HCT116 (cell line): ENCODE results near the gene BAD. TPM values are rescaled to one million over a fixed set of nuclear protein-coding genes. Genes with fewer than 3 reads are reported as not detected.
A peak's percentile ranks its signal among the peaks of the same experiment; 100 is the strongest.

Source experiments
- ATAC-seq: fragments of 200-7000 bp; cut with Tn5 transposase; 2 replicates; pipeline ENCODE4 v1.9.1; 2020; ENCODE audit warnings: mild to moderate bottlenecking, moderate library complexity
- BruUV-seq: library from RNA; stranded (reverse); fragments of 400-500 nt; replicated peaks from 2 replicates; lab custom pipeline; 2021; lab: Mats Ljungman, UMichigan
- CTCF ChIA-PET: fragments of 300-600 bp; sonication (Branson Sonifier 250); formaldehyde crosslinking; loops from one replicate; lab custom pipeline; 2021; ENCODE audit warnings: antibody characterized with exemption; lab: Charles Lee
- POLR2A ChIA-PET: fragments of 300-600, 350-600 bp; sonication (Branson Sonifier 250); formaldehyde crosslinking; loops from one replicate; lab custom pipeline; 2021; ENCODE audit warnings: antibody characterized with exemption; lab: Charles Lee
- RAD21 ChIA-PET, 2 experiments: fragments of 300-600 bp; sonication (Branson Sonifier 250); formaldehyde crosslinking; loops; one replicate each; lab custom pipeline; 2023; ENCODE audit warnings: low total read pairs in 2 of 2; ENCODE audit not compliant: uncharacterized antibody in 2 of 2, unreplicated experiment in 2 of 2, low non-redundant PET in 1 of 2; lab: Charles Lee
- DNase-seq: peaks from one replicate; pipeline ENCODE4 v3.0.0-alpha.2; 2010; ENCODE audit warnings: low read depth, low spot score
- H2AFZ ChIP-seq: fragments of 200-600 bp; shearing (Covaris generic), sonication (generic); 2 replicates; pipeline ENCODE4 v1.6.1; 2017; ENCODE audit warnings: low read depth, mixed run types, mixed read lengths, antibody characterized with exemption, low read length; ENCODE audit not compliant: poor library complexity, severe bottlenecking
- H3K27ac ChIP-seq: 2 replicates; pipeline ENCODE4 v1.5.1; 2012; ENCODE audit warnings: low read depth, low read length
- H3K27me3 ChIP-seq: fragments of 200-600 bp; sonication (generic); 2 replicates; pipeline ENCODE4 v1.6.1; 2016; ENCODE audit warnings: mixed run types, low read length, mixed read lengths; ENCODE audit not compliant: insufficient read depth
- H3K36me3 ChIP-seq, 2 experiments: fragments of 200-500 bp in 1 of 2; fragments of 200-600 bp in 1 of 2; sonication (Bioruptor generic) in 1 of 2; sonication (generic) in 1 of 2; 2 replicates each; pipeline versions ENCODE4 v1.5.1 to v1.6.1; 2014 to 2016; ENCODE audit warnings: low read length in 2 of 2, inconsistent platforms in 1 of 2, mixed read lengths in 1 of 2, mixed run types in 1 of 2; ENCODE audit not compliant: insufficient read depth in 2 of 2, control insufficient read depth in 1 of 2
- H3K4me1 ChIP-seq, 2 experiments: fragments of 200-600 bp in 1 of 2; sonication (generic) in 1 of 2; 2 replicates each; pipeline versions ENCODE4 v1.5.1 to v1.6.1; 2012 to 2017; ENCODE audit warnings: low read length in 2 of 2, inconsistent platforms in 1 of 2, mild to moderate bottlenecking in 1 of 2, mixed read lengths in 1 of 2, mixed run types in 1 of 2, moderate library complexity in 1 of 2; ENCODE audit not compliant: insufficient read depth in 2 of 2, control insufficient read depth in 1 of 2
- H3K4me2 ChIP-seq: fragments of 200-600 bp; sonication (generic); 2 replicates; pipeline ENCODE4 v1.6.1; 2017; ENCODE audit warnings: mixed run types, low read length, mixed read lengths
- H3K4me3 ChIP-seq, 2 experiments: fragments of 200-600 bp in 1 of 2; sonication (generic) in 1 of 2; replicated peaks in 1 of 2; 2 replicates each; pipeline ENCODE4 v1.5.1; 2011 to 2016; ENCODE audit warnings: low read length in 2 of 2, control low read depth in 1 of 2, low read depth in 1 of 2, mild to moderate bottlenecking in 1 of 2, mixed read lengths in 1 of 2, mixed run types in 1 of 2
- H3K79me2 ChIP-seq: fragments of 200-600 bp; sonication (generic); 2 replicates; pipeline ENCODE4 v1.6.1; 2017; ENCODE audit warnings: mild to moderate bottlenecking, mixed run types, low read length, moderate library complexity, mixed read lengths; ENCODE audit not compliant: insufficient read depth
- H3K9ac ChIP-seq: fragments of 200-600 bp; sonication (generic); 2 replicates; pipeline ENCODE4 v1.6.1; 2016; ENCODE audit warnings: low read length, mixed read lengths
- H3K9me2 ChIP-seq: fragments of 200-600 bp; sonication (generic), shearing (Covaris generic); 2 replicates; pipeline ENCODE4 v1.6.1; 2017; ENCODE audit warnings: mixed run types, mild to moderate bottlenecking, moderate library complexity; ENCODE audit not compliant: insufficient read depth
- H3K9me3 ChIP-seq, 2 experiments: fragments of 200-500 bp in 1 of 2; fragments of 200-600 bp in 1 of 2; sonication (Bioruptor generic) in 1 of 2; sonication (generic) in 1 of 2; 2 replicates each; pipeline ENCODE4 v1.6.1; 2014 to 2017; ENCODE audit warnings: low read length in 2 of 2, mixed read lengths in 2 of 2, inconsistent platforms in 1 of 2, low read depth in 1 of 2, mild to moderate bottlenecking in 1 of 2, mixed run types in 1 of 2, moderate library complexity in 1 of 2; ENCODE audit not compliant: control insufficient read depth in 1 of 2, insufficient read depth in 1 of 2
- H4K20me1 ChIP-seq: fragments of 200-600 bp; sonication (generic), shearing (Covaris generic); 2 replicates; pipeline ENCODE4 v1.6.1; 2017; ENCODE audit warnings: mixed run types, mild to moderate bottlenecking, moderate library complexity; ENCODE audit not compliant: insufficient read depth
- CBX3 ChIP-seq: IDR thresholded peaks from 2 replicates; pipeline ENCODE4 v1.6.1; 2012; ENCODE audit warnings: low read depth
- EGR1 ChIP-seq: IDR thresholded peaks from 2 replicates; pipeline ENCODE4 v1.6.1; 2012; ENCODE audit warnings: low read depth
- ELF1 ChIP-seq: IDR thresholded peaks from 2 replicates; pipeline ENCODE4 v1.6.1; 2012; ENCODE audit warnings: low read depth, borderline replicate concordance
- EZH2 ChIP-seq: fragments of 200-600 bp; sonication (generic); IDR thresholded peaks from 2 replicates; pipeline ENCODE4 v1.6.1; 2017; ENCODE audit warnings: antibody characterized with exemption, mixed run types
- EZH2phosphoT487 ChIP-seq: fragments of 200-600 bp; IDR thresholded peaks from 2 replicates; pipeline ENCODE4 v1.6.1; 2018; ENCODE audit warnings: antibody characterized with exemption, borderline replicate concordance
- FOSL1 ChIP-seq: IDR thresholded peaks from 2 replicates; pipeline ENCODE4 v1.6.1; 2012; ENCODE audit warnings: low read depth
- JUND ChIP-seq: IDR thresholded peaks from 2 replicates; pipeline ENCODE4 v1.6.1; 2012
- POLR2A ChIP-seq: IDR thresholded peaks from 2 replicates; pipeline ENCODE4 v1.7.0; 2011; ENCODE audit warnings: borderline replicate concordance; ENCODE audit not compliant: insufficient read depth, insufficient read length; ENCODE audit errors: extremely low read depth
- POLR2AphosphoS5 ChIP-seq: IDR thresholded peaks from 2 replicates; pipeline ENCODE4 v1.6.1; 2011; ENCODE audit warnings: mild to moderate bottlenecking, low read depth, low read length, moderate library complexity
- RAD21 ChIP-seq: IDR thresholded peaks from 2 replicates; pipeline ENCODE4 v1.6.1; 2012; ENCODE audit warnings: low read depth, mild to moderate bottlenecking
- REST ChIP-seq: IDR thresholded peaks from 2 replicates; pipeline ENCODE4 v1.6.1; 2012; ENCODE audit warnings: low read depth
- SRF ChIP-seq: IDR thresholded peaks from 2 replicates; pipeline ENCODE4 v1.6.1; 2012; ENCODE audit warnings: low read depth
- TCF7L2 ChIP-seq: IDR thresholded peaks from 2 replicates; pipeline ENCODE4 v1.7.0; 2011; ENCODE audit warnings: borderline replicate concordance, inconsistent platforms; ENCODE audit not compliant: insufficient read depth, insufficient read length; ENCODE audit errors: extremely low read depth
- YY1 ChIP-seq: IDR thresholded peaks from 2 replicates; pipeline ENCODE4 v1.6.1; 2011; ENCODE audit warnings: low read length, low read depth, moderate library complexity, mild to moderate bottlenecking; ENCODE audit not compliant: insufficient replicate concordance; ENCODE audit errors: extremely low read depth
- ZFX ChIP-seq: fragments of 450-650 bp; IDR thresholded peaks from 2 replicates; pipeline ENCODE4 v1.6.1; 2017
- intact Hi-C: fragments of 100-400 bp; cut with micrococcal nuclease; formaldehyde crosslinking; loops from 2 replicates; pipeline ENCODE4 v1.10.0; 2022
- total RNA-seq: library from RNA; stranded (reverse); gene quantifications from one replicate; pipeline ENCODE4 v1.2.1, GENCODE V29; 2021; ENCODE audit not compliant: unreplicated experiment
- TF ChIP-seq, protein P1 (sequence below): IDR thresholded peaks from 2 replicates; pipeline ENCODE4 v1.6.1; 2012
- TF ChIP-seq, protein P2 (sequence below), 3 experiments: fragments of 200-600 bp in 1 of 3; sonication (generic) in 1 of 3; IDR thresholded peaks in 2 of 3; conservative IDR thresholded peaks in 1 of 3; 2 replicates each; pipeline ENCODE4 v1.5.1; 2012 to 2017; ENCODE audit warnings: low read depth in 2 of 3, low read length in 2 of 3, antibody characterized with exemption in 1 of 3, borderline replicate concordance in 1 of 3, control low read depth in 1 of 3, mild to moderate bottlenecking in 1 of 3, mixed read lengths in 1 of 3, mixed run types in 1 of 3, moderate library complexity in 1 of 3; ENCODE audit not compliant: insufficient read depth in 1 of 3
- TF ChIP-seq, protein P3 (sequence below): IDR thresholded peaks from 2 replicates; pipeline ENCODE4 v1.6.1; 2011; ENCODE audit warnings: mild to moderate bottlenecking, low read length, moderate library complexity; ENCODE audit not compliant: insufficient replicate concordance; ENCODE audit errors: extremely low read depth

BAD gene
- total RNA-seq, 1 experiment from 2014 or later, result 51.9 TPM

- ChIA-PET POLR2A (interaction anchor here (0.9 to 2.0 kb wide), 4 partner anchors 11 to 44 kb away, joined by 3 to 6 read pairs (median 4); no protein-coding TSS in a partner anchor), CTCF (interaction anchor here (1.3 to 2.4 kb wide), 3 partner anchors 10 to 43 kb away, joined by 4 to 8 read pairs (median 5); no protein-coding TSS in a partner anchor), RAD21 (no interaction called here)
- Histone ChIP-seq H2AFZ (no peak overlapping the region), H3K9me3 (no peaks in the 10 kb centered on the region), H3K27ac (peak overlapping the region; percentile 18; the same call in 1 of the 2 replicates), H3K79me2 (peaks cover 38% of the 10 kb centered on the region), H3K9ac (peak overlapping the region; percentile 3; the same call in 1 of the 2 replicates), H3K4me3 (no peak overlapping the region), H3K36me3 (peaks cover 0 to 23% of the 10 kb centered on the region in 2 experiments; a peak in 2 of 4 replicates), H3K9me2 (no peaks in the 10 kb centered on the region), H3K4me1 (peaks cover 5 to 26% of the 10 kb centered on the region in 2 experiments; a peak in 2 of 4 replicates), H3K27me3 (no peaks in the 10 kb centered on the region), H3K4me2 (no peak overlapping the region), H4K20me1 (no peaks in the 10 kb centered on the region)
- TF ChIP-seq POLR2AphosphoS5 (no peak), REST (no peak), RAD21 (no peak), YY1 (no peak), EZH2phosphoT487 (no peak), TCF7L2 (no peak), CBX3 (no peak), ELF1 (no peak), POLR2A (no peak), SRF (no peak), FOSL1 (no peak), ZFX (no peak), EGR1 (no peak), JUND (no peak), EZH2 (no peak)
- TF ChIP-seq, protein P1, sequence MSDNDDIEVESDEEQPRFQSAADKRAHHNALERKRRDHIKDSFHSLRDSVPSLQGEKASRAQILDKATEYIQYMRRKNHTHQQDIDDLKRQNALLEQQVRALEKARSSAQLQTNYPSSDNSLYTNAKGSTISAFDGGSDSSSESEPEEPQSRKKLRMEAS, result no peak
- TF ChIP-seq, protein P2, sequence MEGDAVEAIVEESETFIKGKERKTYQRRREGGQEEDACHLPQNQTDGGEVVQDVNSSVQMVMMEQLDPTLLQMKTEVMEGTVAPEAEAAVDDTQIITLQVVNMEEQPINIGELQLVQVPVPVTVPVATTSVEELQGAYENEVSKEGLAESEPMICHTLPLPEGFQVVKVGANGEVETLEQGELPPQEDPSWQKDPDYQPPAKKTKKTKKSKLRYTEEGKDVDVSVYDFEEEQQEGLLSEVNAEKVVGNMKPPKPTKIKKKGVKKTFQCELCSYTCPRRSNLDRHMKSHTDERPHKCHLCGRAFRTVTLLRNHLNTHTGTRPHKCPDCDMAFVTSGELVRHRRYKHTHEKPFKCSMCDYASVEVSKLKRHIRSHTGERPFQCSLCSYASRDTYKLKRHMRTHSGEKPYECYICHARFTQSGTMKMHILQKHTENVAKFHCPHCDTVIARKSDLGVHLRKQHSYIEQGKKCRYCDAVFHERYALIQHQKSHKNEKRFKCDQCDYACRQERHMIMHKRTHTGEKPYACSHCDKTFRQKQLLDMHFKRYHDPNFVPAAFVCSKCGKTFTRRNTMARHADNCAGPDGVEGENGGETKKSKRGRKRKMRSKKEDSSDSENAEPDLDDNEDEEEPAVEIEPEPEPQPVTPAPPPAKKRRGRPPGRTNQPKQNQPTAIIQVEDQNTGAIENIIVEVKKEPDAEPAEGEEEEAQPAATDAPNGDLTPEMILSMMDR (IDR thresholded peaks at IDR 0.05 in 2 of 3, conservative IDR thresholded peaks at IDR 0.05 in 1 of 3; ENCODE audit: borderline replicate concordance in 1 of 3, insufficient read depth in 1 of 3, low read depth in 2 of 3, low read length in 2 of 3), result no peak
- TF ChIP-seq, protein P3, sequence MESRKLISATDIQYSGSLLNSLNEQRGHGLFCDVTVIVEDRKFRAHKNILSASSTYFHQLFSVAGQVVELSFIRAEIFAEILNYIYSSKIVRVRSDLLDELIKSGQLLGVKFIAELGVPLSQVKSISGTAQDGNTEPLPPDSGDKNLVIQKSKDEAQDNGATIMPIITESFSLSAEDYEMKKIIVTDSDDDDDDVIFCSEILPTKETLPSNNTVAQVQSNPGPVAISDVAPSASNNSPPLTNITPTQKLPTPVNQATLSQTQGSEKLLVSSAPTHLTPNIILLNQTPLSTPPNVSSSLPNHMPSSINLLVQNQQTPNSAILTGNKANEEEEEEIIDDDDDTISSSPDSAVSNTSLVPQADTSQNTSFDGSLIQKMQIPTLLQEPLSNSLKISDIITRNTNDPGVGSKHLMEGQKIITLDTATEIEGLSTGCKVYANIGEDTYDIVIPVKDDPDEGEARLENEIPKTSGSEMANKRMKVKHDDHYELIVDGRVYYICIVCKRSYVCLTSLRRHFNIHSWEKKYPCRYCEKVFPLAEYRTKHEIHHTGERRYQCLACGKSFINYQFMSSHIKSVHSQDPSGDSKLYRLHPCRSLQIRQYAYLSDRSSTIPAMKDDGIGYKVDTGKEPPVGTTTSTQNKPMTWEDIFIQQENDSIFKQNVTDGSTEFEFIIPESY, result no peak
- no peak for DNase-seq
- intact Hi-C loops, result no loop called here
- no peak for ATAC-seq
- BruUV-seq, result no TSS peak
These were observed 29.2 kb upstream of the BAD start for GRCh38 chr11:64313491-64314145.
